HepG2 (cell line): ENCODE data around the gene CAPN12.

Source experiments
- ESRRA ChIP-seq: sonication (generic); formaldehyde crosslinking; IDR thresholded peaks from 2 replicates; pipeline ENCODE4 v1.5.1; 2020; ENCODE audit warnings: mild to moderate bottlenecking, low read depth, missing genetic modification reagents
- ISL2 ChIP-seq: sonication (generic); formaldehyde crosslinking; IDR thresholded peaks from 2 replicates; pipeline ENCODE4 v1.5.0; 2020; ENCODE audit warnings: missing genetic modification reagents
- MLLT10 ChIP-seq: sonication (generic); formaldehyde crosslinking; IDR thresholded peaks from 2 replicates; pipeline ENCODE4 v1.4.0; 2020; ENCODE audit warnings: missing genetic modification reagents
- NFYB ChIP-seq: sonication (generic); formaldehyde crosslinking; IDR thresholded peaks from 2 replicates; pipeline ENCODE4 v1.4.0; 2020; ENCODE audit warnings: missing genetic modification reagents
- NR2F6 ChIP-seq, 2 experiments: IDR thresholded peaks; 2 replicates each; pipeline ENCODE4 v1.6.1; 2016; ENCODE audit warnings: antibody characterized with exemption in 1 of 2, mild to moderate bottlenecking in 1 of 2
- SMAD3 ChIP-seq: sonication (generic); formaldehyde crosslinking; IDR thresholded peaks from 2 replicates; pipeline ENCODE4 v1.4.0; 2020; ENCODE audit warnings: missing genetic modification reagents
- SMARCC2 ChIP-seq: fragments of 450-650 bp; IDR thresholded peaks from 2 replicates; pipeline ENCODE4 v1.6.1; 2017; ENCODE audit warnings: antibody characterized with exemption, mild to moderate bottlenecking
- ZMAT3 ChIP-seq: sonication (generic); formaldehyde crosslinking; conservative IDR thresholded peaks from 2 replicates; pipeline ENCODE4 v1.7.0; 2021; ENCODE audit warnings: missing genetic modification reagents
- ZNF232 ChIP-seq: sonication (generic); formaldehyde crosslinking; IDR thresholded peaks from 2 replicates; pipeline ENCODE4 v1.4.0; 2020; ENCODE audit warnings: missing genetic modification reagents, borderline replicate concordance
- ZNF558 ChIP-seq: sonication (generic); formaldehyde crosslinking; IDR thresholded peaks from 2 replicates; pipeline ENCODE4 v1.9.0; 2022; ENCODE audit warnings: mild to moderate bottlenecking, missing genetic modification reagents, borderline replicate concordance
- ZNF563 ChIP-seq: sonication (generic); formaldehyde crosslinking; IDR thresholded peaks from 2 replicates; pipeline ENCODE4 v1.8.0; 2022; ENCODE audit warnings: mild to moderate bottlenecking, moderate library complexity, missing genetic modification reagents
- TF ChIP-seq, protein P1 (sequence below): sonication (generic); formaldehyde crosslinking; IDR thresholded peaks from 2 replicates; pipeline ENCODE4 v1.5.0; 2020; ENCODE audit warnings: mild to moderate bottlenecking, missing genetic modification reagents, moderate library complexity
- TF ChIP-seq, protein P2 (sequence below): sonication (generic); IDR thresholded peaks from 2 replicates; pipeline ENCODE4 v1.6.1; 2016; ENCODE audit warnings: low read depth, borderline replicate concordance

DNA sequence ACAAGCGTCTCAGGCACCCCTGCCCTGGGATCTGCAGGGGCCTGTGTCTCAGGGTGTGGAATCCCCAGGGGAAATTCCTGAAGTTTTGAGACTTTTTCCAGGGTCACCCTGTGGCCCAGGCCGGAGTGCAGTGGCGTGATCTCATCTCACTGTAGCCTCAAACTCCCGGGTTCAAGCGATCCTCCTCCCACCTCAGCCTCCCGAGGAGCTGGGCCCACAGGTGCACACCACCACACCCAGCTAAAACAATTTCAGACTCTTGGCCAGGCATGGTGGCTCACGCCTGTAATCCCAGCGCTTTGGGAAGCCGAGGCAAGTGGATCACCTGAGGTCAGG lies 4.0 kb downstream of the CAPN12 start:
- TF ChIP-seq ISL2 (CRISPR knock-in tag): no peak
- no peak for TF ChIP-seq NFYB
- TF ChIP-seq SMAD3 (CRISPR knock-in tag): no peak
- no peak for TF ChIP-seq ZMAT3
- TF ChIP-seq, protein P1, sequence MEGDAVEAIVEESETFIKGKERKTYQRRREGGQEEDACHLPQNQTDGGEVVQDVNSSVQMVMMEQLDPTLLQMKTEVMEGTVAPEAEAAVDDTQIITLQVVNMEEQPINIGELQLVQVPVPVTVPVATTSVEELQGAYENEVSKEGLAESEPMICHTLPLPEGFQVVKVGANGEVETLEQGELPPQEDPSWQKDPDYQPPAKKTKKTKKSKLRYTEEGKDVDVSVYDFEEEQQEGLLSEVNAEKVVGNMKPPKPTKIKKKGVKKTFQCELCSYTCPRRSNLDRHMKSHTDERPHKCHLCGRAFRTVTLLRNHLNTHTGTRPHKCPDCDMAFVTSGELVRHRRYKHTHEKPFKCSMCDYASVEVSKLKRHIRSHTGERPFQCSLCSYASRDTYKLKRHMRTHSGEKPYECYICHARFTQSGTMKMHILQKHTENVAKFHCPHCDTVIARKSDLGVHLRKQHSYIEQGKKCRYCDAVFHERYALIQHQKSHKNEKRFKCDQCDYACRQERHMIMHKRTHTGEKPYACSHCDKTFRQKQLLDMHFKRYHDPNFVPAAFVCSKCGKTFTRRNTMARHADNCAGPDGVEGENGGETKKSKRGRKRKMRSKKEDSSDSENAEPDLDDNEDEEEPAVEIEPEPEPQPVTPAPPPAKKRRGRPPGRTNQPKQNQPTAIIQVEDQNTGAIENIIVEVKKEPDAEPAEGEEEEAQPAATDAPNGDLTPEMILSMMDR (CRISPR knock-in tag): no peak
- TF ChIP-seq, protein P2, sequence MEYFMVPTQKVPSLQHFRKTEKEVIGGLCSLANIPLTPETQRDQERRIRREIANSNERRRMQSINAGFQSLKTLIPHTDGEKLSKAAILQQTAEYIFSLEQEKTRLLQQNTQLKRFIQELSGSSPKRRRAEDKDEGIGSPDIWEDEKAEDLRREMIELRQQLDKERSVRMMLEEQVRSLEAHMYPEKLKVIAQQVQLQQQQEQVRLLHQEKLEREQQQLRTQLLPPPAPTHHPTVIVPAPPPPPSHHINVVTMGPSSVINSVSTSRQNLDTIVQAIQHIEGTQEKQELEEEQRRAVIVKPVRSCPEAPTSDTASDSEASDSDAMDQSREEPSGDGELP: no peak
- TF ChIP-seq ZNF563 (CRISPR knock-in tag): no peak
- no peak for TF ChIP-seq MLLT10 (CRISPR knock-in tag)
- no peak for TF ChIP-seq ESRRA (CRISPR knock-in tag)
- no peak for TF ChIP-seq NR2F6 (IDR thresholded peaks at IDR 0.05)
- no peak for TF ChIP-seq NR2F6 (CRISPR knock-in tag; IDR thresholded peaks at IDR 0.05)
- no peak for TF ChIP-seq ZNF232 (CRISPR knock-in tag)
- TF ChIP-seq SMARCC2: no peak
- no peak for TF ChIP-seq ZNF558
